Measurements from ENCODE around the gene TOMM5. TPM values are rescaled to one million over a fixed set of nuclear protein-coding genes. Genes with fewer than 3 reads are reported as not detected.
A peak's percentile ranks its signal among the peaks of the same experiment; 100 is the strongest.

Gene TOMM5
- polyA plus RNA-seq, 1 of the 3 experiments (the other 2 are of a cell fraction) = 255 TPM

GRCh38 chr9:37575921-37576721 lies 16.3 kb downstream of the TOMM5 start, which contains the start of gene FBXO10:
TSS of gene FBXO10 (minus strand) at chr9:37576380. CDS start at chr9:37541768, 34,612 bp downstream.
- ChIA-PET CTCF (interaction anchor here (0.7 to 1.8 kb wide), 4 partner anchors 10 to 328 kb away, joined by 3 to 5 read pairs (median 4); partner anchors contain the start of gene TOMM5), POLR2A (interaction anchor here (0.9 to 4.0 kb wide), 7 partner anchors 14 to 173 kb away, joined by 3 to 20 read pairs (median 4); partner anchors contain the start of genes TOMM5 and ZBTB5)
- Histone ChIP-seq H3K9ac (peak within 1 kb of the TSS; percentile 66), H3K27me3 (ENCODE audit: insufficient read depth) (no peaks in the 10 kb centered on the region), H3K9me2 (no peaks in the 10 kb centered on the region), H3K27ac (ENCODE audit: low read depth in 2 of 2, low read length in 1 of 2) (peak within 1 kb of the TSS; percentile 28 to 87; a peak in 3 of 4 replicates), H3K4me3 (ENCODE audit: low read depth in 2 of 2, low read length in 1 of 2) (peak within 1 kb of the TSS; percentile 72 to 83), H2AFZ (ENCODE audit: low read depth) (peak within 1 kb of the TSS; percentile 71; the same call in 1 of the 2 replicates), H4K20me1 (ENCODE audit: insufficient read depth) (no peaks in the 10 kb centered on the region), H3K36me3 (replicated peaks in 1 of 2; ENCODE audit: control insufficient read depth in 1 of 2, insufficient read depth in 2 of 2, low read length in 1 of 2) (peaks cover 11 to 14% of the 10 kb centered on the region in 2 experiments), H3K4me1 (ENCODE audit: control insufficient read depth in 1 of 2, insufficient read depth in 2 of 2, low read depth in 1 of 2, low read length in 1 of 2) (peaks cover 12 to 15% of the 10 kb centered on the region in 2 experiments; a peak in 3 of 4 replicates), H3K9me3 (no peaks in the 10 kb centered on the region), H3F3A (replicated peaks; ENCODE audit: insufficient read depth) (peaks cover 14% of the 10 kb centered on the region), H3K79me2 (ENCODE audit: insufficient read depth) (peaks cover 23% of the 10 kb centered on the region), H3K4me2 (peak within 1 kb of the TSS; percentile 98)
- 4% methylated on average over 33 of the region's 81 CpGs for WGBS (ENCODE audit: low lambda C conversion rate)
- TF ChIP-seq USF1 (IDR thresholded peaks at IDR 0.05; ENCODE audit: borderline replicate concordance, low read depth) = peak; percentile 88
- TF ChIP-seq MAX (IDR thresholded peaks at IDR 0.05; ENCODE audit: low read depth) = peak; percentile 75
- no peak for TF ChIP-seq GABPA (IDR thresholded peaks at IDR 0.05; ENCODE audit: low read depth)
- no peak for TF ChIP-seq RAD21 (IDR thresholded peaks at IDR 0.05; ENCODE audit: low read length)
- TF ChIP-seq TCF12 (IDR thresholded peaks at IDR 0.05) = peak; percentile 22; the same call in 1 of the 2 replicates
- no peak for TF ChIP-seq CHD2 (IDR thresholded peaks at IDR 0.05; ENCODE audit: low read length, partially characterized antibody)
- TF ChIP-seq USF2 (IDR thresholded peaks at IDR 0.05; ENCODE audit: borderline replicate concordance, low read depth, low read length) = peak; percentile 52
- 0 out of 2 replicates have a peak, but pooled peaks have one; percentile 3 for TF ChIP-seq PBX3 (IDR thresholded peaks at IDR 0.05)
- no peak for TF ChIP-seq EZH2phosphoT487 (IDR thresholded peaks at IDR 0.05; ENCODE audit: borderline replicate concordance, low read depth)
- no peak for TF ChIP-seq MEF2A (IDR thresholded peaks at IDR 0.05; ENCODE audit: borderline replicate concordance, low read depth)
- 0 out of 2 replicates have a peak, but pooled peaks have one; percentile 16 for TF ChIP-seq POLR2AphosphoS5 (IDR thresholded peaks at IDR 0.05; ENCODE audit: low read depth, low read length)
- TF ChIP-seq EP300 (IDR thresholded peaks at IDR 0.05; ENCODE audit: borderline replicate concordance in 1 of 2, low read depth in 1 of 2, low read length in 1 of 2) = no peak
- TF ChIP-seq MXI1 (IDR thresholded peaks at IDR 0.05; ENCODE audit: low read depth, low read length) = peak; percentile 86; the same call in 1 of the 2 replicates
- TF ChIP-seq FOXM1 (IDR thresholded peaks at IDR 0.05; ENCODE audit: low read depth) = no peak
- 0 out of 2 replicates have a peak, but pooled peaks have one; percentile 12 for TF ChIP-seq NFIC (IDR thresholded peaks at IDR 0.05; ENCODE audit: borderline replicate concordance)
- no peak for TF ChIP-seq RFX5 (IDR thresholded peaks at IDR 0.05; ENCODE audit: low read length)
- 0 out of 2 replicates have a peak, but pooled peaks have one; percentile 4 for TF ChIP-seq GATA2 (CRISPR knock-in tag; IDR thresholded peaks at IDR 0.05)
- DNase-seq = peak; percentile 91
